GM13977 (cell line): ENCODE results near the gene ARL17B.
"Not testable (repeated sequence)": the region's sequence is repeated elsewhere in the genome, so short reads cannot be mapped to it uniquely, and the experiment has no call there.

Experiments used
- DNase-seq: peaks from one replicate; pipeline ENCODE4 v3.0.0; 2012; ENCODE audit warnings: low spot score
- in situ Hi-C: fragments of 300-500 bp; cut with MboI; formaldehyde crosslinking; loops from one replicate; pipeline ENCODE4 v1.12.0; 2022; ENCODE audit warnings: low sequenced_read_pairs, low pct_unique_long_range_greater_than_20kb, mixed read lengths, inconsistent platforms; ENCODE audit not compliant: unreplicated experiment
- TF ChIP-seq, protein P1 (sequence below): IDR thresholded peaks from 2 replicates; pipeline ENCODE4 v1.5.1; 2012; ENCODE audit warnings: mild to moderate bottlenecking, control low read depth; ENCODE audit not compliant: insufficient read depth; ENCODE audit errors: extremely low read depth, missing control alignments

The ARL17B gene

DNA sequence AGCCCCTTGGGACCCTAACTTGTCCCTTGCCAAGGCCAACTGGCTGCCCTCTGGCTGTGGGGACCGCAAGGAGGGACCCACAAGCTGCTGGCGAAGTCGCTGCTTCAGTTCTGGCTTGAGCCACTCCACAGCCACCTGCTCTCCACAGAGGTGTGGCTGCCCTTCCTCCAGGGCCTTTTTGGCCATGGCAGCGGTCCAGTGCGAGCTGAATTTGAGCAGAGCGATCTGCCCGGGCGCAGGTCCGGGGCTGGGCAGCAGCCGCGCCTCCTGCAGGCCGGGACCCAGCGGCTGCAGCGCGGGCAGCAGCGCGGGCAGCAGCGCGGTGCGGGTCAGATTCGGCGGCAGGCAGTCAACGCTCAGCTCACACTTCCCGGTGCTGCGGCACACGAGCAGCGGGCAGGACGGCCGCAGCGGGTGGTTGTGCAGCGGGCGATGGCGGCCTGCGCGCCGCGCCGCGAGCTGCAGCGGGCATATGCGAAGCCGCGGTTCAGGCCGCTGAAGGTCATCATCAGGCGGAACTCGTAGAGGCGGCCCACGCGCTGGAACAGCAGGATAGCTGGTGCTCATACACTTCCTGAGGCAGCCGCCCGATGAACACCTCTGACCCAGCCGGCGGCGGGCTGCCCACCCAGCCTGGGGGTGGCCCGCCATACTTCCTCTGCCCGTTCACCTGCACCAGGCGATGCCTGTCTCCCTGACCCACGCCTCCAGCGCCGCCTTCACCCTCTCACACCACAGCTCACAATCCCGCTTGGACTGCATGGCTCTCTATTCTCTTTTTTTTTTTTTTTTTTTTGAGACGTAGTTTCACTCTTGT lies 101.5 kb downstream of the ARL17B start:
- TF ChIP-seq, protein P1, sequence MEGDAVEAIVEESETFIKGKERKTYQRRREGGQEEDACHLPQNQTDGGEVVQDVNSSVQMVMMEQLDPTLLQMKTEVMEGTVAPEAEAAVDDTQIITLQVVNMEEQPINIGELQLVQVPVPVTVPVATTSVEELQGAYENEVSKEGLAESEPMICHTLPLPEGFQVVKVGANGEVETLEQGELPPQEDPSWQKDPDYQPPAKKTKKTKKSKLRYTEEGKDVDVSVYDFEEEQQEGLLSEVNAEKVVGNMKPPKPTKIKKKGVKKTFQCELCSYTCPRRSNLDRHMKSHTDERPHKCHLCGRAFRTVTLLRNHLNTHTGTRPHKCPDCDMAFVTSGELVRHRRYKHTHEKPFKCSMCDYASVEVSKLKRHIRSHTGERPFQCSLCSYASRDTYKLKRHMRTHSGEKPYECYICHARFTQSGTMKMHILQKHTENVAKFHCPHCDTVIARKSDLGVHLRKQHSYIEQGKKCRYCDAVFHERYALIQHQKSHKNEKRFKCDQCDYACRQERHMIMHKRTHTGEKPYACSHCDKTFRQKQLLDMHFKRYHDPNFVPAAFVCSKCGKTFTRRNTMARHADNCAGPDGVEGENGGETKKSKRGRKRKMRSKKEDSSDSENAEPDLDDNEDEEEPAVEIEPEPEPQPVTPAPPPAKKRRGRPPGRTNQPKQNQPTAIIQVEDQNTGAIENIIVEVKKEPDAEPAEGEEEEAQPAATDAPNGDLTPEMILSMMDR = peak; percentile 36
- in situ Hi-C loops, DNase-seq: not testable (repeated sequence)

DNA sequence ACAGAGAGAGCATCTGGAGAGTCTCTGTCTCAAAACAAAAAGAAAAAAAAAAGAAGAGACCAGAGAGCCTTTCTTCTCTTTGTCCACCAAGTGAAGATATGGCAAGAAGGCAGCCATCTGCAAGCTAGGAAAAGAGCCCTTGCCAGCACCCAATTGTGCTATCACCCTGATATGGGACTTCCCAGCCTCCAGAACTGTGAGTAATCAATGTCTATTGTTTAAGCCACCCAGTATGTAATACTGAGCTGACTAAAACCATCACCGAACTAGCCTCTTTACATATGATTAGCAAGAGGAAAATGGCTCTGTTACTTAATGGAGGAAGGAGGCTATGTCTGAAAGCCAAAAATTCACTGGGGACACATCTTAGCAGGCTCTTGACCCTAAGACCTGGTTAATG lies 105.2 kb downstream of the ARL17B start:
- in situ Hi-C loops, DNase-seq: not testable (repeated sequence)

DNA sequence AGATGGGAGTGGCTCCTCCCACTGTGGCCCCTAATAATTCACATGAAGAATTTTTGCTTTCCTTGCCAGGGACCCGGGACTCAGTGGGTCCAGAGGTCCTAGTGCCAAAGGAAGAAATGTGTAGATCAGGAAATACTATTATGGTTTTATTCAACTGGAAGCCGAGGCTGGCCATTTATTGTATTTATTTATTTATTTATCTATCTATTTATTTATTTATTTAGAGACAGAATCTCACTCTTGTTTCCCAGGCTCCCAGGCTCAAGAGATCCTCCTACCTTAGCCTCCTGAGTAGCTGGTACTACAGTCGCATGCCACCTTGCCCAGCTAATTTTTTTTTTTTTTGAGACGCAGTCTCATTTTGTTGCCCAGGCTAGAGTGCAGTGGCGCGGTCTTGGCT lies 107.4 kb downstream of the ARL17B start:
- DNase-seq, in situ Hi-C loops: not testable (repeated sequence)

GRCh38 chr17:46253722-46254121 lies 107.8 kb downstream of the ARL17B start:
- DNase-seq = peak; percentile 88
- TF ChIP-seq, protein P1 = peak; percentile 87
- in situ Hi-C loops = not testable (repeated sequence)

- DNase-seq, in situ Hi-C loops: not testable (repeated sequence)
These were observed 108.8 kb downstream of the ARL17B start for GRCh38 chr17:46252804-46253203.

DNA sequence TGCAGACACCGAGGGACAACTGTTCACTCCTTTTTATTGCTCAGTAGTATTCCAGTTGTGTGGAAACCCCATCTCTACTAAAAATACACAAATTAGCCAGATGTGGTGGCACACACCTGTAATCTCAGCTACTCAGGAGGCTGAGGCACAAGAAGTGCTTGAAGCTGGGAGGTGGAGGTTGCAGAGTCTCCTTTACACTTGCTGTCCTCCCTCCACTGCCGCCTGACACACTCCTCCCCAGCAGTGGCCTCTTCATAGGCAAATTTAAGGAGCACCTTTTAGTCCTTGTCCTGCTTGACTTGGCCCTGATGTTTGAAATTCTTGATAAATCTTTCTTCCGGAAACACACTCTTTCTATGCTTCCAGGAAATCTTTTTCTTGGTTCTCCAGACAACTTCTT lies 112.4 kb downstream of the ARL17B start:
- in situ Hi-C loops, DNase-seq: not testable (repeated sequence)

DNA sequence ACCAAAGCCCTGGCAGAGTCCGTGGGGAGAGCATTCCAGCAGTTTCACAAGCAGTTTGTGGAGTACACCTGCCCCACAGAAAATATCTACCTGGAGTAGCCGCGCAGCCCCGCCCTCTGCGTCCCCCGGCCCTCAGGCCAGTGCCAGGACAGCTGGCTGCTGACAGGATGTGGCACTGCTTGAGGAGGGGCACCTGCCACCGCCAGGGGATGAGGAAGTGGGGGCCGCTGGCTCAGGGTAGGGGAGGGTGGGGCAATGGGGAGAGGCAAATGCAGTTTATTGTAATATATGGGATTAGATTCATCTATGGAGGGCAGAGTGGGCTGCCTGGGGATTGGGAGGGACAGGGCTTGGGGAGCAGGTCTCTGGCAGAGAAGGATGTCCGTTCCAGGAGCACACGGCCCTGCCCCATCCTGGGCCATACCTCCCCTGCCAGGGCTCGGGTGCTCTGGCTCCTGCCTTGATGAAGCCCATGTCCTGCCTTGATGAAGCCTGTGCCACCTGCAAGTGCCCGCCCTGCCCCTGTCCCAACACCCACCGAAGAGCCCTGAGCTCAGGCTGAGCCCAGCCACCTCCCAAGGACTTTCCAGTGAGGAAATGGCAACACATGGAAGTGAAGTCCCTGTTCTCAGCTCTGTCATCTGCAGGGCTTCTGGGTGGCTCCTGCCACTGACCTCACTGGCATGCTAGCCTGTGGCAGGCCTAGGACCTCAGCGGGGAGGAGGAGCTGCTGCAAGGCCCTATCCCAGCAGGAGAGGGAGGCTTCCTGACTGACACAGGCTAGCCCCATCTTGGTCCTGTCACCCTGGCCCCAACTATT lies 116.4 kb downstream of the ARL17B start:
- DNase-seq, in situ Hi-C loops: not testable (repeated sequence)

GRCh38 chr17:46244339-46244913 lies 117.1 kb downstream of the ARL17B start:
- DNase-seq, in situ Hi-C loops: not testable (repeated sequence)

GRCh38 chr17:46243928-46244327 lies 117.6 kb downstream of the ARL17B start:
- in situ Hi-C loops, DNase-seq: not testable (repeated sequence)

- in situ Hi-C loops, DNase-seq: not testable (repeated sequence)
These were observed 118.1 kb downstream of the ARL17B start for GRCh38 chr17:46243505-46243904.

DNA sequence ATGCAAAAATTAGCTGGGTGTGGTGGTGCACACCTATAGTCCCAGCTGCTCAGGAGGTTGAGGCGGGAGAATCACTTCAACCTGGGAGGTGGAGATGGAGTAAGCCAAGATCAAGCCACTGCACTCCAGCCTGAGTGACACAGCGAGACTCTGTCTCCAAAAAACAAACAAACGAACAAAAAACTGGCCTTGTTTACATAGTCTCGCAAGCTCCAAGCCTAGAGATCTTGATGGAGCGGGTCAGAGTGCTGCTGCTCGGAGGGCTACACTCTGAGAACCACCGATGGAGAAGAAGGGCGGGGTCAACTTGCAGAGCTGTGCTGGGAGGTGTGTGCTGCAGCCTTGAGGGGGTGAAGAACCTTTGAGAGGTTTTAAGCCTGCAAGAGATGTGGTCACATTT lies 130.2 kb downstream of the ARL17B start:
- DNase-seq, in situ Hi-C loops: not testable (repeated sequence)

DNA sequence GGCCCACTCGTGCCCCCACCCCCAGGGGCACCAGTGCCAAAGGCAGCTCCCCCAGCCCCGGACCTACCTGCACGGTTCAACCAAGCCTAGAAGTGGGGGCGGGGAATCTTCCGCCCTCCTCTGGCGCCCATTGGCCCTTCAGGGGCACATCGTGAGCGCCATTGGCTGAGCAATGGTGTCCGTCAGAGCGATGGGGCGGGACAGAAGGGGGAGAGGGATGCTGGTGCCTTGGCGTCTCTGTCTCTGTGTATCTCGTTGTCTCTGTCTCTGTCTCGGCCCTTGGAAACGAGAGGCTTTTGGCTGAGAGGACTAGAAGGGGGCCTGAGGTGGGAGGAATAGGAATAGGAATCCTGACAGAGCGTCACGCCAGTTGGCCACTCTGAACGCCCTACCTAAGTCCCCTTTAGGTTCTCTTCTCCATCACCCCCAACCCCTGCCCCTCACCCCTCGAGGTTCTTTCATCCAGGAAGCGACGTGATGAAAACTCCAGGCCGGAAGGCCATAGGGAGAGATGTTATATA lies 136.2 kb downstream of the ARL17B start:
- in situ Hi-C loops = not testable (repeated sequence)
- DNase-seq = peak; percentile 91

DNA sequence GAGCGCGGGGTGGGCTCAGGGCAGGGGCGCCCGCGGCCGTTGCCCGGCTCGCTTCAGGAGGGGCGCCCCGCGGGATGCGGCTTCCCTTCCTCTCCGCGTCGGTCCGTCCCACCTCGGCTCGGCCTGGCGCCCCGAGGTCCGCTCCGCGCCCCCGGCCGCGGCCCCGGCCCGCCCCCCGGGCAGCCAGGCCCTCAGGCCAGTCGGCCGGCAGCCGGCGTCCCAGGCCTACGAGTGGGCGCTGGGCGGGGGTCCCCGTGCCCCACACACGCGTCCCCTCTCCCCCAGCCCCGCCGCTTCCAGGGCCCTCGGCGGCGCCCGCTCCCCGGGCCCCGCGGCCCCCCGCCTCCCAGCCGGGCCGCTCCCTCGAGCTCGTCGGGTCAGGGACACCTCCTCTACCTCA lies 136.7 kb downstream of the ARL17B start:
- DNase-seq, in situ Hi-C loops: not testable (repeated sequence)
